Lower leg skin (tissue), 4 donors: Measurements from ENCODE around the gene MATCAP1. TPM values are rescaled to one million over a fixed set of nuclear protein-coding genes. Genes with fewer than 3 reads are reported as not detected.

Experiments
- DNase-seq, 2 donors: peaks; one replicate each; pipeline ENCODE4 v3.0.0-alpha.2; 2019; ENCODE audit warnings: low spot score in 2 of 2
- H3K4me3 ChIP-seq: fragments of 200-600 bp; sonication (generic); 2 replicates; pipeline ENCODE4 v1.5.1; 2017; ENCODE audit warnings: mild to moderate bottlenecking, low read depth; ENCODE audit not compliant: poor library complexity, severe bottlenecking
- CTCF ChIP-seq, 3 donors: fragments of 450-650 bp; IDR thresholded peaks; one replicate each; pipeline ENCODE4 v1.5.1; 2016; ENCODE audit warnings: antibody characterized with exemption in 3 of 3, mild to moderate bottlenecking in 3 of 3, moderate library complexity in 2 of 3
- POLR2A ChIP-seq, 2 donors: fragments of 450-650 bp; IDR thresholded peaks; one replicate each; pipeline ENCODE4 v1.6.1; 2016 to 2017; ENCODE audit warnings: antibody characterized with exemption in 2 of 2, mild to moderate bottlenecking in 1 of 2, moderate library complexity in 1 of 2
- WGBS, 2 donors: methylation state at CpG; one replicate each; pipeline ENCODE4 v1.1.5; 2018; 5-methylcytosine and 5-hydroxymethylcytosine counted together
- intact Hi-C: fragments of 100-400 bp; cut with DNase I; formaldehyde crosslinking; loops from one replicate; pipeline ENCODE4 v1.15.0; 2023; ENCODE audit warnings: low total_unique reads
- total RNA-seq, 4 donors: library from RNA; depleted of rRNA; stranded (reverse); fragments of >200 nt; gene quantifications; one replicate each; pipeline ENCODE4 v1.1.0, GENCODE V29; 2016

Gene MATCAP1
- total RNA-seq, 4 donors from 2014 or later: 5.1 to 8.9 (median 7.3) TPM

- no peak overlapping the region for H3K4me3 ChIP-seq
- WGBS, 2 donors: 87 to 96% methylated on average over 2 of the region's 2 CpGs
- intact Hi-C loops: no loop called here
- no peak for TF ChIP-seq POLR2A (IDR thresholded peaks at IDR 0.05)
- TF ChIP-seq CTCF (IDR thresholded peaks at IDR 0.05): no peak
- no peak for DNase-seq
These were observed 35.5 kb downstream of the MATCAP1 start for GRCh38 chr16:67148221-67148620.

- no peak for DNase-seq
These were observed 36.2 kb downstream of the MATCAP1 start for GRCh38 chr16:67147437-67148140.

GRCh38 chr16:67146523-67147357 lies 37.0 kb downstream of the MATCAP1 start:
- TF ChIP-seq CTCF (IDR thresholded peaks at IDR 0.05) (no peak), POLR2A (IDR thresholded peaks at IDR 0.05) (no peak)
- whole genome bisulfite sequencing, 2 donors: 81 to 85% methylated on average over 7 of the region's 7 CpGs
- H3K4me3 ChIP-seq: no peak overlapping the region
- DNase-seq: no peak
- intact Hi-C loops: no loop called here

More at GRCh38 chr16:67147437-67148140, 36.2 kb downstream of the MATCAP1 start:
- no peak for TF ChIP-seq POLR2A (IDR thresholded peaks at IDR 0.05)
- no peak for TF ChIP-seq CTCF (IDR thresholded peaks at IDR 0.05)
- no peak overlapping the region for H3K4me3 ChIP-seq
- WGBS, 2 donors: 72 to 75% methylated on average over 4 of the region's 4 CpGs
- intact Hi-C loops: no loop called here

GRCh38 chr16:67145746-67146145 lies 38.0 kb downstream of the MATCAP1 start:
- intact Hi-C loops: no loop called here
- TF ChIP-seq CTCF (IDR thresholded peaks at IDR 0.05) (no peak), POLR2A (IDR thresholded peaks at IDR 0.05) (no peak)
- WGBS, 2 donors: 87 to 93% methylated on average over 2 of the region's 2 CpGs

GRCh38 chr16:67144943-67145342 lies 38.8 kb downstream of the MATCAP1 start:
- TF ChIP-seq CTCF (IDR thresholded peaks at IDR 0.05) (no peak), POLR2A (IDR thresholded peaks at IDR 0.05) (no peak)
- no peak for DNase-seq
- 90 to 94% methylated on average over 2 of the region's 2 CpGs for WGBS, 2 donors
- no peak overlapping the region for H3K4me3 ChIP-seq
- intact Hi-C loops: no loop called here

More at GRCh38 chr16:67145746-67146145, 38.0 kb downstream of the MATCAP1 start:
- no peak for DNase-seq
- no peak overlapping the region for H3K4me3 ChIP-seq
